Breast epithelium (tissue), 4 donors: ENCODE measurements around the gene KIAA0825. TPM values are rescaled to one million over a fixed set of nuclear protein-coding genes. Genes with fewer than 3 reads are reported as not detected.
A peak's percentile ranks its signal among the peaks of the same experiment; 100 is the strongest.

Experiments
- DNase-seq, 2 donors: peaks; one replicate each; pipeline ENCODE4 v3.0.0-alpha.2; 2019; ENCODE audit warnings: low spot score in 2 of 2
- H3K27ac ChIP-seq, 2 donors: fragments of 200-600 bp; sonication (generic) in 1 of 2; one replicate each; pipeline ENCODE4 v1.5.1; 2016 to 2019; ENCODE audit warnings: mild to moderate bottlenecking in 1 of 2
- H3K27me3 ChIP-seq, 2 donors: fragments of 200-600 bp; sonication (generic) in 1 of 2; one replicate each; pipeline versions ENCODE4 v1.5.1 to v1.6.0; 2017 to 2019; ENCODE audit warnings: control low read depth in 1 of 2, mild to moderate bottlenecking in 1 of 2
- H3K36me3 ChIP-seq: fragments of 200-600 bp; one replicate; pipeline ENCODE4 v1.5.1; 2019
- H3K4me1 ChIP-seq, 2 donors: fragments of 200-600 bp; sonication (generic); one replicate each; pipeline ENCODE4 v1.5.1; 2016 to 2019; ENCODE audit warnings: control low read depth in 1 of 2
- H3K4me3 ChIP-seq, 3 donors: fragments of 200-600 bp; sonication (generic); 1 replicate in 2 of 3; 2 replicates in 1 of 3; pipeline ENCODE4 v1.5.1; 2016 to 2019; ENCODE audit warnings: mild to moderate bottlenecking in 3 of 3, moderate library complexity in 2 of 3
- H3K9me3 ChIP-seq, 2 donors: fragments of 200-600 bp; sonication (generic) in 1 of 2; one replicate each; pipeline ENCODE4 v1.5.1; 2016 to 2019; ENCODE audit warnings: control low read depth in 1 of 2
- CTCF ChIP-seq, 3 donors: fragments of 450-650 bp; IDR thresholded peaks; one replicate each; pipeline ENCODE4 v1.5.1; 2016 to 2017; ENCODE audit warnings: antibody characterized with exemption in 3 of 3, mild to moderate bottlenecking in 3 of 3, moderate library complexity in 3 of 3
- POLR2A ChIP-seq: fragments of 450-650 bp; IDR thresholded peaks from one replicate; pipeline ENCODE4 v1.6.1; 2016; ENCODE audit warnings: antibody characterized with exemption, mild to moderate bottlenecking, moderate library complexity
- POLR2AphosphoS5 ChIP-seq, 3 donors: sonication (generic); formaldehyde crosslinking; IDR thresholded peaks; one replicate each; pipeline ENCODE4 v1.6.1; 2017; ENCODE audit warnings: antibody characterized with exemption in 3 of 3
- intact Hi-C: fragments of 100-400 bp; cut with DNase I; formaldehyde crosslinking; loops from one replicate; pipeline ENCODE4 v1.15.1; 2023; ENCODE audit warnings: low total_unique reads
- total RNA-seq, 3 donors: library from RNA; depleted of rRNA; stranded (reverse); fragments of >200 nt; gene quantifications; one replicate each; pipeline ENCODE4 v1.1.0, GENCODE V29; 2016

The KIAA0825 gene
- total RNA-seq, 3 donors from 2014 or later = 5.9 to 15.5 (median 7.9) TPM

- DNase-seq = no peak
- Histone ChIP-seq H3K4me1 (no peaks in the 10 kb centered on the region), H3K27me3 (no peaks in the 10 kb centered on the region), H3K36me3 (no peaks in the 10 kb centered on the region), H3K4me3 (no peak overlapping the region), H3K27ac (no peak overlapping the region), H3K9me3 (no peaks in the 10 kb centered on the region)
- intact Hi-C loops = no loop called here
- no peak for TF ChIP-seq POLR2AphosphoS5 (IDR thresholded peaks at IDR 0.05)
- no peak for TF ChIP-seq CTCF (IDR thresholded peaks at IDR 0.05)
- TF ChIP-seq POLR2A = no peak
These were observed 176.3 kb downstream of the KIAA0825 start for GRCh38 chr5:94442076-94442475.

GRCh38 chr5:94440015-94440414 lies 178.4 kb downstream of the KIAA0825 start:
- no peaks in the 10 kb centered on the region for H3K27me3 ChIP-seq
- TF ChIP-seq POLR2A (no peak), POLR2AphosphoS5 (IDR thresholded peaks at IDR 0.05) (no peak), CTCF (IDR thresholded peaks at IDR 0.05) (no peak)
- no peaks in the 10 kb centered on the region for H3K9me3 ChIP-seq
- H3K36me3 ChIP-seq = no peaks in the 10 kb centered on the region
- DNase-seq = no peak
- H3K4me3 ChIP-seq = no peak overlapping the region
- intact Hi-C loops = no loop called here
- no peak overlapping the region for H3K27ac ChIP-seq
- H3K4me1 ChIP-seq = no peaks in the 10 kb centered on the region

GRCh38 chr5:94433397-94434163 lies 184.8 kb downstream of the KIAA0825 start:
- H3K36me3 ChIP-seq = no peaks in the 10 kb centered on the region
- no peak for TF ChIP-seq POLR2AphosphoS5 (IDR thresholded peaks at IDR 0.05)
- no peak for TF ChIP-seq POLR2A
- no peak for TF ChIP-seq CTCF (IDR thresholded peaks at IDR 0.05)
- DNase-seq = no peak
- no peaks in the 10 kb centered on the region for H3K27me3 ChIP-seq
- H3K9me3 ChIP-seq = no peaks in the 10 kb centered on the region
- intact Hi-C loops = no loop called here
- H3K4me1 ChIP-seq = no peaks in the 10 kb centered on the region
- no peak overlapping the region for H3K4me3 ChIP-seq
- H3K27ac ChIP-seq = peak overlapping the region; percentile 17 to 18

GRCh38 chr5:94432499-94432898 lies 185.9 kb downstream of the KIAA0825 start:
- H3K27me3 ChIP-seq = no peaks in the 10 kb centered on the region
- no peak overlapping the region for H3K27ac ChIP-seq
- DNase-seq = no peak
- intact Hi-C loops = no loop called here
- no peaks in the 10 kb centered on the region for H3K36me3 ChIP-seq
- H3K4me1 ChIP-seq = no peaks in the 10 kb centered on the region
- H3K4me3 ChIP-seq = no peak overlapping the region
- H3K9me3 ChIP-seq = no peaks in the 10 kb centered on the region
- TF ChIP-seq POLR2AphosphoS5 (IDR thresholded peaks at IDR 0.05) (peak in 1 of 3 donors; percentile 37), POLR2A (no peak)

GRCh38 chr5:94431696-94432095 lies 186.7 kb downstream of the KIAA0825 start:
- DNase-seq = no peak
- H3K9me3 ChIP-seq = no peaks in the 10 kb centered on the region
- no peaks in the 10 kb centered on the region for H3K27me3 ChIP-seq
- no peaks in the 10 kb centered on the region for H3K4me1 ChIP-seq
- intact Hi-C loops = no loop called here
- no peaks in the 10 kb centered on the region for H3K36me3 ChIP-seq
- H3K4me3 ChIP-seq = no peak overlapping the region
- H3K27ac ChIP-seq = no peak overlapping the region
- TF ChIP-seq POLR2AphosphoS5 (IDR thresholded peaks at IDR 0.05) (no peak), CTCF (IDR thresholded peaks at IDR 0.05) (no peak), POLR2A (no peak)
